CD4-positive, alpha-beta memory T cell (primary cell): ENCODE results near the gene SORCS2. TPM values are rescaled to one million over a fixed set of nuclear protein-coding genes. Genes with fewer than 3 reads are reported as not detected.

ENCODE experiments used
- CTCF ChIA-PET: fragments of 350-600 bp; sonication (Branson Sonifier 250); formaldehyde crosslinking; loops from one replicate; lab custom pipeline; 2021; ENCODE audit warnings: inconsistent platforms; ENCODE audit not compliant: partially characterized antibody; lab: Charles Lee
- POLR2A ChIA-PET: fragments of 350-600 bp; sonication (Branson Sonifier 250); formaldehyde crosslinking; loops from one replicate; lab custom pipeline; 2021; ENCODE audit not compliant: partially characterized antibody; lab: Charles Lee
- DNase-seq, 5 donors: peaks; one replicate each; pipeline versions ENCODE4 v3.0.0 to v3.0.0-alpha.2; 2020 to 2022; ENCODE audit warnings: mixed read lengths in 1 of 5
- H3K27ac ChIP-seq: one replicate; pipeline ENCODE4 v1.7.0; 2013; ENCODE audit warnings: low read depth, low read length
- H3K27me3 ChIP-seq: 2 replicates; pipeline ENCODE4 v1.7.0; 2013; ENCODE audit warnings: mild to moderate bottlenecking, low read length, moderate library complexity; ENCODE audit not compliant: insufficient read depth
- H3K36me3 ChIP-seq: 2 replicates; pipeline ENCODE4 v1.7.0; 2013; ENCODE audit warnings: mild to moderate bottlenecking, low read length, moderate library complexity; ENCODE audit not compliant: insufficient read depth
- H3K4me1 ChIP-seq: 2 replicates; pipeline ENCODE4 v1.7.0; 2013; ENCODE audit warnings: mild to moderate bottlenecking, low read length, moderate library complexity; ENCODE audit not compliant: insufficient read depth
- H3K4me3 ChIP-seq, 2 donors: one replicate each; pipeline ENCODE4 v1.7.0; 2013; ENCODE audit warnings: low read length in 2 of 2, mild to moderate bottlenecking in 1 of 2
- H3K9me3 ChIP-seq, 2 donors: one replicate each; pipeline ENCODE4 v1.7.0; 2013; ENCODE audit warnings: low read length in 2 of 2, control low read depth in 1 of 2; ENCODE audit not compliant: control insufficient read depth in 1 of 2
- H3K27ac Mint-ChIP-seq, 7 donors: one replicate each; pipeline ENCODE4 v1.8.0; 2020 to 2021; ENCODE audit warnings: mixed read lengths in 7 of 7, mild to moderate bottlenecking in 6 of 7, inconsistent platforms in 3 of 7, moderate library complexity in 3 of 7
- H3K27me3 Mint-ChIP-seq, 2 donors: one replicate each; pipeline ENCODE4 v1.8.0; 2020 to 2021; ENCODE audit warnings: mixed read lengths in 2 of 2
- H3K36me3 Mint-ChIP-seq, 2 donors: one replicate each; pipeline ENCODE4 v1.8.0; 2020 to 2021; ENCODE audit warnings: mixed read lengths in 2 of 2, inconsistent platforms in 1 of 2, mild to moderate bottlenecking in 1 of 2
- H3K4me1 Mint-ChIP-seq, 4 donors: one replicate each; pipeline ENCODE4 v1.8.0; 2020 to 2021; ENCODE audit warnings: mixed read lengths in 4 of 4, mild to moderate bottlenecking in 1 of 4
- H3K4me3 Mint-ChIP-seq, 8 donors: one replicate each; pipeline ENCODE4 v1.8.0; 2020 to 2021; ENCODE audit warnings: mixed read lengths in 8 of 8, mild to moderate bottlenecking in 7 of 8, moderate library complexity in 6 of 8, inconsistent platforms in 3 of 8
- H3K9me3 Mint-ChIP-seq, 8 donors: one replicate each; pipeline ENCODE4 v1.8.0; 2020 to 2021; ENCODE audit warnings: mixed read lengths in 8 of 8, mild to moderate bottlenecking in 5 of 8, inconsistent platforms in 3 of 8, moderate library complexity in 1 of 8
- intact Hi-C: fragments of 100-400 bp; cut with micrococcal nuclease; formaldehyde crosslinking; loops from one replicate; pipeline ENCODE4 v1.15.1; 2023
- polyA plus RNA-seq, 2 donors: library from polyadenylated mRNA; unstranded; fragments of 300-500 nt; fragmentation: Illumina TruSeq; gene quantifications; one replicate each; pipeline ENCODE4 v1.2.3, GENCODE V29; 2021
- total RNA-seq, 2 experiments: library from RNA; stranded (reverse); gene quantifications; one replicate each; pipeline ENCODE4 v1.2.3, GENCODE V29; 2021

The SORCS2 gene
- total and polyA plus RNA-seq, 4 experiments from 2014 or later: not detected

- Mint-ChIP-seq H3K27me3 (peaks cover 6 to 17% of the 10 kb centered on the region in 2 donors), H3K4me3 (no peak overlapping the region), H3K36me3 (no peaks in the 10 kb centered on the region), H3K9me3 (peaks cover 0 to 9% (median 3%) of the 10 kb centered on the region in 8 donors), H3K4me1 (no peaks in the 10 kb centered on the region), H3K27ac (no peak overlapping the region)
- no peaks in the 10 kb centered on the region for H3K9me3 ChIP-seq
- H3K4me1 ChIP-seq: no peaks in the 10 kb centered on the region
- no peak overlapping the region for H3K27ac ChIP-seq
- ChIA-PET CTCF (no interaction called here), POLR2A (no interaction called here)
- H3K27me3 ChIP-seq: no peaks in the 10 kb centered on the region
- H3K36me3 ChIP-seq: no peaks in the 10 kb centered on the region
- H3K4me3 ChIP-seq: no peak overlapping the region
- no peak for DNase-seq
- intact Hi-C loops: no loop called here
Measured at GRCh38 chr4:7587433-7588405, 395.4 kb downstream of the SORCS2 start.

GRCh38 chr4:7590189-7590588, 397.9 kb downstream of the SORCS2 start:
- Mint-ChIP-seq H3K4me3 (no peak overlapping the region), H3K27ac (no peak overlapping the region), H3K27me3 (peaks cover 9 to 17% of the 10 kb centered on the region in 2 donors), H3K4me1 (no peaks in the 10 kb centered on the region), H3K9me3 (peaks cover 0 to 9% (median 2%) of the 10 kb centered on the region in 8 donors), H3K36me3 (no peaks in the 10 kb centered on the region)
- ChIA-PET POLR2A (no interaction called here), CTCF (no interaction called here)
- H3K4me3 ChIP-seq: no peak overlapping the region
- H3K27me3 ChIP-seq: no peaks in the 10 kb centered on the region
- intact Hi-C loops: no loop called here
- H3K36me3 ChIP-seq: no peaks in the 10 kb centered on the region
- H3K9me3 ChIP-seq: no peaks in the 10 kb centered on the region
- DNase-seq: no peak
- no peak overlapping the region for H3K27ac ChIP-seq
- H3K4me1 ChIP-seq: no peaks in the 10 kb centered on the region

GRCh38 chr4:7590899-7591298, 398.6 kb downstream of the SORCS2 start:
- Mint-ChIP-seq H3K27ac (peak overlapping the region in 1 of 7 donors; percentile 37), H3K27me3 (peaks cover 9 to 19% of the 10 kb centered on the region in 2 donors), H3K9me3 (peaks cover 0 to 9% (median 2%) of the 10 kb centered on the region in 8 donors), H3K4me1 (no peaks in the 10 kb centered on the region), H3K36me3 (no peaks in the 10 kb centered on the region), H3K4me3 (no peak overlapping the region)
- Histone ChIP-seq H3K4me1 (no peaks in the 10 kb centered on the region), H3K27me3 (no peaks in the 10 kb centered on the region), H3K4me3 (no peak overlapping the region), H3K27ac (no peak overlapping the region), H3K36me3 (no peaks in the 10 kb centered on the region), H3K9me3 (no peaks in the 10 kb centered on the region)
- CTCF ChIA-PET: no interaction called here
- intact Hi-C loops: no loop called here
- POLR2A ChIA-PET: no interaction called here
- DNase-seq: no peak

GRCh38 chr4:7591409-7592053, 399.2 kb downstream of the SORCS2 start:
- Histone ChIP-seq H3K4me1 (no peaks in the 10 kb centered on the region), H3K4me3 (no peak overlapping the region), H3K27me3 (no peaks in the 10 kb centered on the region), H3K36me3 (no peaks in the 10 kb centered on the region), H3K9me3 (no peaks in the 10 kb centered on the region), H3K27ac (no peak overlapping the region)
- Mint-ChIP-seq H3K27me3 (peaks cover 8 to 21% of the 10 kb centered on the region in 2 donors), H3K4me3 (no peak overlapping the region), H3K9me3 (peaks cover 0 to 4% (median under 1%) of the 10 kb centered on the region in 8 donors), H3K27ac (no peak overlapping the region), H3K4me1 (no peaks in the 10 kb centered on the region), H3K36me3 (no peaks in the 10 kb centered on the region)
- POLR2A ChIA-PET: no interaction called here
- no peak for DNase-seq
- intact Hi-C loops: no loop called here
- CTCF ChIA-PET: no interaction called here

GRCh38 chr4:7593646-7594412, 401.5 kb downstream of the SORCS2 start:
- Histone ChIP-seq H3K4me3 (no peak overlapping the region), H3K4me1 (no peaks in the 10 kb centered on the region), H3K27me3 (no peaks in the 10 kb centered on the region), H3K36me3 (no peaks in the 10 kb centered on the region), H3K27ac (no peak overlapping the region), H3K9me3 (no peaks in the 10 kb centered on the region)
- Mint-ChIP-seq H3K27ac (no peak overlapping the region), H3K4me3 (no peak overlapping the region), H3K36me3 (no peaks in the 10 kb centered on the region), H3K9me3 (peaks cover 0 to 1% (median 0%) of the 10 kb centered on the region in 8 donors), H3K27me3 (peaks cover 5 to 27% of the 10 kb centered on the region in 2 donors), H3K4me1 (no peaks in the 10 kb centered on the region)
- CTCF ChIA-PET: no interaction called here
- POLR2A ChIA-PET: no interaction called here
- intact Hi-C loops: no loop called here
- DNase-seq: no peak

- H3K27ac ChIP-seq: no peak overlapping the region
- no peaks in the 10 kb centered on the region for H3K4me1 ChIP-seq
- ChIA-PET POLR2A (no interaction called here), CTCF (no interaction called here)
- no peaks in the 10 kb centered on the region for H3K36me3 ChIP-seq
- Mint-ChIP-seq H3K9me3 (peaks cover 0 to 1% (median 0%) of the 10 kb centered on the region in 8 donors), H3K36me3 (no peaks in the 10 kb centered on the region), H3K4me1 (no peaks in the 10 kb centered on the region), H3K27me3 (peaks cover 4 to 18% of the 10 kb centered on the region in 2 donors), H3K27ac (no peak overlapping the region), H3K4me3 (no peak overlapping the region)
- H3K4me3 ChIP-seq: no peak overlapping the region
- DNase-seq: no peak
- H3K27me3 ChIP-seq: no peaks in the 10 kb centered on the region
- intact Hi-C loops: no loop called here
- H3K9me3 ChIP-seq: no peaks in the 10 kb centered on the region
Measured at GRCh38 chr4:7595934-7596461, 403.7 kb downstream of the SORCS2 start.
